Amygdala (tissue), 56 donors: ENCODE data around the gene PNPLA1.

Experiments
- DNase-seq, 56 donors: peaks; one replicate each; lab custom pipeline; 2025; lab: John Stamatoyannopoulos, UW

Gene PNPLA1

DNA sequence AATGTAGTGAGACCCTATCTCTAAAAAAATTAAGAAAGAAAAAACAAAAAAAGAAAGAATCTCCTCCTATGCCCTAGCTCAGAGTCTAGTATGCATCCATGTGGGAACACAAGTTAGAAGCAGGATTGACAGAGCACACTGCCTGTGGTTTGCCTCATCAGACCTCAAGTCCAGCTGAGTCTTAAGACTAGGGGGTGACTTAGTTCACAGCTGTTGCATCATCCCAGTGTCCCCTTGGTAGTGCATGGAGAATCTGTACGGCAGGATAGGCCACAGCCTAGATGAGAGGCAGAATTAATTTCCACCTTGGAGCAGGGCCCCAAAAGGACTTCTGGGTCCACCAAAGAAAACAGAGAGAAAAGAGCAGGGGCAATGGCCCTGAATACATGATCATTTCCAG lies 13.7 kb downstream of the PNPLA1 start:
- no peak for DNase-seq

DNA sequence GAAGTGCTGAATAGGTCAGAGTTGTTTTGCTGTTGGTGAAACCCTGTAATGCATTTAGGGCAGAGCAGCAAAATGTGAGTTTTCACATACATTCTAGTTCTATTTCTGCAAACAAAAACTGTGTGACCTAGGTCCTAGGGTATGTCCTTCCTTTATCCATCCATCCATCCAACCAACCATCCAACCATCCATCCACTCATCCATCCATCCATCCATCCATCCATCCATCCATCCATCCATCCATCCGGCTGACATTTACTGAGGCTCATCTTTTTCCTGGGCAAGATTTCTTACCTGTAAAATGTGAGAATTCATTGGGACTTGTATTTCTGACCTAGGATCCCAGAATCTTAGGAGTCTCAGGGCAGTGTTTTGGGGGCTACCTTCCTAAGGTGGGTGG lies 14.5 kb downstream of the PNPLA1 start:
- no peak for DNase-seq

DNA sequence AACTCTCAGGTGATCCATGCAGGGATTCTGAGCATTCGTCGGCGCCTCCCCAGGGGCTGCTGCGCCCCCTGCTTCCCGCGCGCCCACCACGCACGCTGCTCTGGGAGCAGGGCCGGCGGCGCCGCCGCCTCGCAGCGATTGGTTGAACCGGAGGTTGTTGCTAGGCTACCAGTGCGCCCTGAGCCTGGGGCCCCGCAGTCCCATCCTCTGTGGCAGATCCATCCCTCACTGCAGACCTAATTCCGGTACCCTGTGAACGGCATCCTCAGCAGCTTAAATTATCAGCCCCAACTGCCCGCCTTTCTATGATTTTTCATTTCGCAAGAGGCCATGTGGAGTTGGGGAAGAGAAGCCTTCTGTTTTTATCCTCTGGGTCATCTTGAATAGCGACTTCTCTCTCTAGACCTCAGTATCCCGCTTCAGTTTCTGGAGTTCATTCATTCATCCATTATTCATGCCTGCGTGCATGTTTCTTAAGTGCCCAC lies 15.4 kb downstream of the PNPLA1 start:
- peak in 37 of 56 donors; percentile 4 to 60 (median 26) for DNase-seq

DNA sequence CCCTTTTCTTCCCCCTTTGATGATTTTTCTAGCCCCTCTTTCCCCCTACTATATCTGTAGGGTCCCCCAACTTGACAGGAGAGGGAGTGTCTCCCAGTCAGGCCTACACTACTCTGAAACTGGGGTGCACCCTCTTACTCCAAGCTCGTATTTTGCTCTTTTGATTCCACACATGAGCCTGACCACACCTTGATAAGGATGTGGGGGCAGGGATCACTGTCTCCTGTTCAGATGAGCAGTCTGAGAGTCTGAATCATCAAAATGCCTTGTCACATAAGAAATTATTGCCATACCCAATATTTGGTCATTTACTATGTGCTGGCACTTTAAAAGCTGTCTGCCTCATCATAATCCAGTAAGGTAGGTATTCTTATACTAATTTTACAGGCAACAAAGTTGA lies 15.9 kb downstream of the PNPLA1 start:
- DNase-seq, result no peak

DNA sequence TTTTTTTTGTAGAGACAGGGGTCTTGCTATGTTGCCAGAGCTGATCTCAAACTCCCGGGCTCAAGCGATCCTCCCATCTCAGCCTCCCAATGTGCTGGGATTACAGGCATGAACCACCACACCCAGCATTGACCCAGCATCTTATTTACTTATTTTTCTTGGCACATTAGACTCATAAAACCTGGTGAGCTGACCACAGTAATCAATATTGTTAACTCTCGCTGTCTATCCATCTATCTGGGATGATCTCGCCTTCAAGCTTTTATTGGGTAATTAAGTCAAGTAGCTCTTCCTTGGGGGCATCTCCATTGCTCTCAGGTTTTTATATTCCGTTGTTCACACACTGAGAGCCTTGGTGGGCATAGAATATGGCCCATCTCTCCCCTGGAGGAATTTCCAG lies 17.0 kb downstream of the PNPLA1 start:
- no peak for DNase-seq

DNA sequence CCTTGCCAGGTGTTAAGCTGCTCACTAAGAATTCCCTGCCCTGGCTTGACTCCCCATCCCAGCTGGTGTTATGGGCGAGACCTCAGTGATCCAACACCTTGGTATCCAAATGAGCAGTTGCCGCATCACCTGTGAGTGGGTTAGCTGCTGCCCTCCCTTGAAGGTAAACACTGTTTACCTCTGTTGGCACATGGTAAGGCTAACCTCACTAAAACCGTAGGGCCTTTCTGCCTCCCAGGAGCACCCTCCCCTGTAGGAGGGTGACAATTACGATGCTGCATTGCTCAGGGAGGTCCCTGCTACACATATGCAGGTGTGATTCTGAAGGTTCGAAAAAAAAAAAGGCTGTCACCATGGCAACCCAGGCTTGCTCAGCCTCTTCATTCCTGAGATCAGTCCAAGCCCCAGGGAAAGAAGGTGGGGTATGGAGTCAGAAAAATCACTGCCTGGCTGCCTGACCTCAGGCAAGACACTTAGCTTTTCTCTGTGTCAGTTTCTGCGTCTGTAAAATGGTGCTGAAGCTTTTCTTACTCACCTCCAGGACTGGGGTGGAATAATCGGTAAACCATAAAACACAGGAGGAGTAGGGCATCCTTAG lies 19.5 kb downstream of the PNPLA1 start:
- peak in 3 of 56 donors; percentile 10 to 13 (median 11) for DNase-seq

DNA sequence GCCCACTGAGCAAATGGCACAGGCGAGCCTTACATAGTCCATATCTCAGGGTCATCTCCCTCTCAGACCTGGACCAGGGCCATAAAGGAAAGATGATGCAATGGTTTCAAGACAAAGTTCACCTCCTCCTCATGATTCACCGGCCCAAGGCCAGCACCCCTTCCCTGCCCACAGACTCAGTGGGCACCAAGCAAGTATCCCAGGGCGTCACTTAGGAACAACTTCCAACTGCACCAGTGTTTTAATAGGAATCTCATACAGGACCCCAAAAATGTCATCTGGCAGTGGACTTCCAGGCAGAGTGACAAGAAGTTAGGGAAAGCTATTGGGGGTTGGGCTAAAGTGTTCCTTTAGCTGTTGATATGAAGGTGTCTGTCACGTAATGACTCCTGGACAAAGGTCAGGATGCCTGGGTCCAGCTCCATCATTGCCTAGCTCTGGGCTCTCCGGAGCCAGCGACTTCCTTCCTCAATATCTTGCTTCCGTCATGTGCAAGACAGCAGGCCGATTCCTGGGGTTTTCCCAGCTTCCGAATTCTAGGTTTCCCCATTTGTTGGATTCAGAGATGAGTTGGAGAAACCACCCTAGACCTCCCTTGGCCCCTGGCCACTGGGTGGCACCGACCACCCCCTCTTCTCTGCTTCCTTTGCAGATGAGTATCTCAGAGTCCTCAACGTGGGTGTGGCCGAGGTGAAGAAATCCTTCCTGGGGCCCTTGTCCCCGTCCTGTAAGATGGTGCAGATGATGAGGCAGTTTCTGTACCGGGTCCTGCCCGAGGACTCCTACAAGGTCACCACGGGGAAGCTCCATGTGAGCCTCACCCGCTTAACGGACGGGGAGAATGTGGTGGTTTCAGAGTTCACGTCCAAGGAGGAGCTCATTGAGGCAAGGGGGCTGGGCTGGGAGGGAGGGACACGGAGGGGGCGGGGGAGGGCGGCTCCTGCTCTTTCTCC lies 21.1 kb downstream of the PNPLA1 start:
- DNase-seq, result no peak

DNA sequence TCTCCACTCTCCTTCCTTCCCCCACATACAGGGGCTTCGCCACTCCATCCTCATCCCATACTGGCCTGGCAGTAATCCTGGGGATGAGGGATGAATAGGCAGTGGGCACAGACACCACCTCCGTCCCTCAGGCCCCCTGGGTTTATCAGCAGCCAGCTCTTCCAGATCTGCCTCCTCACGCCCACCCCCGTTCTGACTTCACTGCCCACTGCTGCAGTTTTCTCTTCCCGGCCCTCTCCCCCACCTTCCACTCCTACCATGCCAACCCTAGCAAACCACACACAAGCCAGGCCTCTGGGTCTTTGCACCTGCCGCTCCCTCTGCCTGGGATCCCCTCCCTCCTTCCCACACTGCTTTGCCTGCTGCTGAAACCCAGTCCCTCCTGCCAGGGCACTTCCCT lies 22.3 kb downstream of the PNPLA1 start:
- DNase-seq, result no peak

DNA sequence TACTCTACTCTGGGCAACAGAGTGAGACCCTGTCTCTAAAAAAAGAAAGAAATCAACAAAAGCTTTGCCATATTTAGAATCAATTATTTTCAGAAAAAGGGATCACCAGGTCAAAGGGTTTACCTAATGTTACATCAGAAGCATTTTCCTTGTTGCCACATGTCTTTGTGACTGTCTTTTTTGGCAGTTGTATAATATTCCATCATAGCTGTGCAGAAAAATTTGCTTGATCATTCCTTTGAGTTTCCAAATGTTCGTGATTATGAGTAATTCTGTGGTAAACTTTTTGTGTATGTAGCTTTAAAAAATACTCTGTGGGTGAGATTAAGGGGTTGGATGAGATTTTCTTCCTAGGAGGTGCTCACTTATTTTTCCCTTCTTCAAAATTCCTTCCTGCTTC lies 26.4 kb downstream of the PNPLA1 start:
- no peak for DNase-seq

DNA sequence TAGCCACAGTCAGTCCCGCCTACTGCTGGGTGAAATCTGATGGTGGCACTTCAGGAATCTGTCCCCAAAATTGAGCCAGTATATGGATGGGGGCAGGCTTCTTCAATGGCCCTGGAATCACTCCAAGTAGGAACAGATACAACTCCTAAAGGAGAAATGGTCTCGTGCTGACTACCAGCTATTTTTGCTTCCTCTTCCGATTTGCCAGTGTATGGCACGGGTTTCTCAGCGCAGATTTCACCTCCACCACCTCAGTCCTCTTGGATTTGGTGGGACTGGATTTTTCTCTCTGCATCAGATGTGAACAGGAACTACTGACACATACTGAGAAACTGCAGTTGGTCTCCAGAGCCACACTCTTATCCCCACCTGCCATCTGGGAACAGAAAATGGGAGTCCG lies 27.2 kb downstream of the PNPLA1 start:
- no peak for DNase-seq

DNA sequence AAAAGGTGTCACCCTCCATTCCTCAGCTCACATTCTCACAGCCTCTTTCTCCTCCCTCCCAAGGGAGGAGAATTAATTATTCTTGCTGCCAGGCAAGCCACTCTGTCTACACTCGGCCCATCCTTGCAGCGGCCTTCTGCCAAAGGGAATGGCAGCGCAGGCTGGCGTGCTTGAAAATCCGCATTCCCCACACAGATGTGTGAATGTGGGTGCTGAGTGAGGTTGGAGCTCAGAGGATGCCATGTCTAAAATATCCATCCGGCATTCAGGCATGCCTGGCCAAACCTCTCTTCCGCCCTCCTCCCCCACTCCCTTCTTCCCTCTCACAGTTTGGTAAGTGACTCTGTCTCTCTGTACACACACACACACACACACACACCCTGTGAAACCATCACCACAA lies 27.7 kb downstream of the PNPLA1 start:
- peak in 2 of 56 donors; percentile 8 to 25 for DNase-seq

DNA sequence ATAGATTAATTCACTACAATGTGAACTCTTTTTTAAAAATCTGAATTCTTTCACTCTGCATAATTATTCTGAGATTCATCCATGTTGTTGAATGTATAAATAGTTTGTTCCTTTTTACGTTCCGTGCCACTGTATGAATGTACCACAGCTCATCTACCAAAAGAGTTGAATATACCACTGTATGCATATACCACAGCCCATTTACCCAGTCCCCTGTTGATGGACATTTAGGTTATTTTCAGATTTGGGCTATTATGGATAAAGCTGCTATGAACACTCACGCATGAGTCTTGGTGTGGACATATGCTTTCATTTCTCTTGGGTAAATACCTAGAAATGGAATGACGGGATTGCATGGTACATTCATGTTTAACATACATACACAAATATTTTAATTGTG lies 28.2 kb downstream of the PNPLA1 start:
- no peak for DNase-seq

DNA sequence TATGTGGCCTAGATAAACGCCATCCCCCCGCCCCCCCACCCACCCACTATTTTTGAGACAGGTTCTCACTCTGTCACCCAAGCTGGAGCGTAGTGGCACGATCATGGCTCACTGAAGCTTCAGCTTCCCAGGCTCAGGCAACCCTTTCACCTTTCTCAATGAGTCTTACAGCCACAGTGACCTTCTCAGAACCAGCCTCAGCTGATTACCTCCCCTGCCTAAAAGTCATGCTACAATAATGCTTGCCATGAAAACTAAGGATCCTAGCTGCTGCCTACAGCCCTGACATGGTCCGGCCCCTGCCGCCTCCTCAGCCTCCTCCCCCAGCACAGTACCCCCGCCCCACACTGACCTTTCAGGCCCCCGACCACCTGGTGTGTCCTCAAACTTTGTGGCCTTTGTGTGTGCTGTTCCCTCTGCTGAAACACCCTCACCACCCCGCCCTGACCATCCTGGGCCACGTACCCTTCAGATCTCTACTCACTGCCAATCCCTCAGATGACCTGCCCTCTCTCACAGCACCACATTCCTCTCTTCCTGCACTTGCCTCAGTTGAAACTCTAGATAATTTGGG lies 31.3 kb downstream of the PNPLA1 start:
- no peak for DNase-seq

DNA sequence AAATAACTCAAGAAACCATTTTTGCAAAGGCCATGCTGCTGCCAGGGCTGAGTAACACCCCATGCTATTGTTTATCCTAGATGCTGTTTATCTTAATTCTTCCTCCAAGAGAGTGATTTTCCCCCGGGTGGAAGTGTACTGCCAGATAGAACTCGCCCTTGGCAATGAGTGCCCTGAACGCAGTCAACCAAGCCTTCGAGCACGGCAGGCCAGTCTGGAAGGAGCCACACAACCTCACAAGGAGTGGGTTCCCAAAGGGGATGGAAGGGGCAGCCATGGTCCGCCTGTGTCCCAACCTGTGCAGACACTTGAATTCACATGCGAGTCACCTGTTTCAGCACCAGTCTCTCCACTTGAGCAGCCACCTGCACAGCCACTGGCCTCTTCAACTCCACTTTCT lies 31.9 kb downstream of the PNPLA1 start:
- no peak for DNase-seq

DNA sequence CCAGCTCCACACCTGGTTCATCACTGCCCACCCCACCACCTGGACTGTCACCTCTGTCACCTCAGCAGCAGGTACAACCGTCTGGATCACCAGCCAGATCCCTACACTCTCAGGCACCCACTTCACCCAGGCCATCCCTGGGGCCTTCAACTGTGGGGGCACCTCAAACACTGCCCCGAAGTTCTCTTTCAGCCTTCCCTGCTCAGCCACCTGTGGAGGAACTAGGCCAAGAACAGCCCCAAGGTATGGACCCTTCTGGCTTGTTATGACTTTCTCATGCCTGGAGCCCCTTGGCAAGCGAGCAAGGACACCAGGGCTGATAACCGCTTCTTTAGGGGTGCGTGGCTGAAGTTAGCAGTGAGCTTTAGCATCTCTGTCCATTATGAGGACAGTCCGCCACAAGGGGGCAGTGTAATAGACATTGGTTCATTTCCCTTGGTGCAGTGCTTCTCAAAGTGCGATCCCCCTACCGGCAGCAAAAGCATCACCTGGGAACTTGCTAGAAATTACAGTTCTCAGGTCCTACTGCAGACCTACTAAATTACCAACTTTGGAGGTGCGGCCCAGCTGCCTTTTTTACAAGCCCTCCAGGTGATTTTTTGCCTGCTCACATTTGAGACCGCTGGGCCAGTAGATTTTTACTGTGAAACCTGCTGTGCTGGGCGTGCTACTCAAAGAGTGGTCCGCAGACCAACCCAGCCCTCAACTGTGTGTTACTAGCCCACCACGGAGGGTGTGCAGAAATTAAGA lies 32.5 kb downstream of the PNPLA1 start:
- DNase-seq, result peak in 50 of 56 donors; percentile 7 to 91 (median 52)

DNA sequence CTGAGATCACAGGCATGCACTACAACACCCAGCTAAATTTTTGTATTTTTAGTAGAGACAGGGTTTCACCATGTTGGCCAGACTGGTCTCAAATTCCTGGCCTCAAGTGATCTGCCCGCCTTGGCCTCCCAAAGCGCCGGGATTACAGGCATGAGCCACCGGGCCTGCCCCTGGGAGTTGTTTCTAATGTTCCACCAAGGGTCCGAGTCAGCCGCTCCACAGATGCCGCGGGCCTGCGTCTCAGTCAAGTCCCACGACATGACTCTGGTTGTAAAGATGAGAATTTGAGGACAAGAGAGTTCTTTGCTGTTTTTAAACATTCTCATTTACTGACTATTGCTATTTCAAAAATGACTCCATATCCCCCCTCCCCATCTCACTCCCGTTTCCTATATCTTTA lies 36.0 kb downstream of the PNPLA1 start:
- no peak for DNase-seq

DNA sequence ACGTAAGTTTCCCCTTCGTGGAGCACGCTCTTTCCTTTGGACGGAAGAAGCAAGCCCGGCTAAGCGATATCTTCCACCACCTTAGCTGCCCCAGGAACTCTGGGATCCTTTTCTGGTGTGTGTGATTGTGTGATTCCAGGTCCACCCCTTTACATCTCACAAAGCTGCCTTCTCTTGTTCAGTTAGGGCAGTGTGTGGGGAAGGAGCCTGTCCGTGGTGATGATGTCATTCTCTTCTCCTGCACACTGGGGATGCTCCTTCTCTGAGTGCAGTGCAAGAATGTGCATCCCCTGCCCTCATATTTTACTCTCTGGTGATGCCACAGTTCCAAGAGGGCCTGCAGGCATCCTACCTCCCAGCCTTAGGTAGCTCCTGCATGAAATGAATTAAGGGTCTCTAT lies 36.5 kb downstream of the PNPLA1 start:
- DNase-seq, result no peak

DNA sequence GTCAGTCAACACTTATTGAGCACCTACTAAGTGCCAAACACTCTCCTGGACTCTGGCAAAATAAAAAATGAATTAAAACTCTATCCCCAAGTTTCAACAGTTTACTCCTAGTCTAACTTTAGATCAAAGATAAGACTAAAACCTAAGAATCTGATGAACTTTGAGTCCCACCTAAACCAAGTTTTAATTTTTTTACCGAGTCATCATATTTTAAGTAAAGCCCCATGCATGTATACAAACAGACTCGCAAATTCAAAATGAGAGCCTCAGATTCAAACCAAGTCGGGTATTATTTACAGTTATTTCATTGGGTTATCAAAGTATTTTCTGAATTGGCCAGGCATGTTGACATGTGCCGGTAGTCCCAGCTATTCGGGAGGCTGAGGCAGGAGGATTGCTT lies 38.7 kb downstream of the PNPLA1 start:
- DNase-seq, result no peak

DNA sequence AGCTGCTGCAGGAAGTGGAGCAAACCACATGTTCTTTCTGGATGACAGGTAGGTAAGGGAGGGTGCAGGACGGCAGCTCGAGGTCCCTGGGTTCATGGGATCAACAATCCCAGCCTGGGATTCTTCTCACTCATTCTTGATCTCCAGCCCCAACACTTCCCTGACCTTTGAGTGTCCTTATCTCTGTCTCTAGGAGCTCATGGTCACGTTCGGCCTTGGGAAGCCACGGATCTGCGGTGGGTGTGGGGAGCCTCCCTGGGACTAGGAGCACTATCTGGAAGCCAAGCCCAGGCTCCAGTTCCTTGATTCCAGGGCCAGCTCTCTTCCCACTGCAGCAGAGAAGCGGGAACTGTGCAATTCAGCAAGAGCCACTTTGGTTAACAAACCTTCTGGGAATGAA lies 39.3 kb downstream of the PNPLA1 start:
- no peak for DNase-seq

DNA sequence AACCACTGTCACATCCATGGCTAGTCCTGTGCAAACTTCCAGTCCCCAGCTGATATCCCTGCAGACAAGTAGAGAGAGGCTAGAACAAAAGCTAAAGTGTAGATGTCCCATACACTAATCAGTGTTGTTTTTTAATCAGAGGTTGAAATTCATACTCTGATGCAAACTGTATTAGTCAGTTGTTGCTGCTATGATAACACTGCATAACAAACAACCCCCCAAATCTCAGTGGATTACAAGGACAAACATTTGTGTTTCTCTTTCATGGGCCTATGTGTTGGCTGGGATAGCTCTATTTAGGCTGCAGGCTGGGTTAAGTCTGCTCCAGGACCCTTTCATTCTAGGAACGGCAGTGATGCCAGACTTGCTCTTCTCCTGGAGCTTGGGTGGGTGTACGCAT lies 40.0 kb downstream of the PNPLA1 start:
- no peak for DNase-seq
